IMR-90 (cell line): ENCODE results near the gene EEPD1. TPM values are rescaled to one million over a fixed set of nuclear protein-coding genes. Genes with fewer than 3 reads are reported as not detected.

Source experiments
- ATAC-seq: fragments of 200-7000 bp; cut with Tn5 transposase; 2 replicates; pipeline ENCODE4 v1.9.1; 2020; ENCODE audit warnings: low read depth, mild to moderate bottlenecking, moderate library complexity
- BruUV-seq: library from RNA; stranded (reverse); fragments of 400-500 nt; replicated peaks from 2 replicates; lab custom pipeline; 2021; lab: Mats Ljungman, UMichigan
- CTCF ChIA-PET: fragments of 300-600 bp; formaldehyde crosslinking; extraction: SDS; loops from one replicate; lab custom pipeline; 2021; ENCODE audit warnings: antibody characterized with exemption; lab: Yijun Ruan, JAX
- POLR2A ChIA-PET: fragments of 300-600 bp; sonication (Branson Sonifier 250); formaldehyde crosslinking; loops from one replicate; lab custom pipeline; 2022; ENCODE audit warnings: antibody characterized with exemption; ENCODE audit not compliant: unreplicated experiment; lab: Charles Lee
- DNase-seq: peaks from one replicate; pipeline ENCODE4 v3.0.0; 2013
- H2AFZ ChIP-seq: replicated peaks from 2 replicates; pipeline ENCODE3; 2013; ENCODE audit warnings: low read length, mild to moderate bottlenecking; ENCODE audit not compliant: poor library complexity
- H2AK5ac ChIP-seq: 2 replicates; pipeline ENCODE4 v1.6.1; 2013; ENCODE audit warnings: low read depth, low read length, inconsistent platforms
- H2AK9ac ChIP-seq: replicated peaks from 2 replicates; pipeline ENCODE3; 2013; ENCODE audit warnings: mild to moderate bottlenecking, low read depth, low read length, moderate library complexity; ENCODE audit not compliant: poor library complexity
- H2BK120ac ChIP-seq: 2 replicates; pipeline ENCODE4 v1.6.1; 2013; ENCODE audit warnings: low read depth, low read length, inconsistent platforms
- H2BK15ac ChIP-seq: 3 replicates; pipeline ENCODE4 v1.6.1; 2013; ENCODE audit warnings: low read depth, low read length, inconsistent platforms
- H2BK20ac ChIP-seq: 2 replicates; pipeline ENCODE4 v1.6.1; 2013; ENCODE audit warnings: low read depth, mild to moderate bottlenecking, inconsistent platforms, low read length, moderate library complexity
- H2BK5ac ChIP-seq: 2 replicates; pipeline ENCODE4 v1.6.1; 2013; ENCODE audit warnings: mild to moderate bottlenecking, low read depth, low read length, inconsistent platforms; ENCODE audit not compliant: poor library complexity, severe bottlenecking
- H3K14ac ChIP-seq: replicated peaks from 2 replicates; pipeline ENCODE4 v1.6.1; 2013; ENCODE audit warnings: low read depth, low read length, inconsistent platforms
- H3K18ac ChIP-seq: 2 replicates; pipeline ENCODE4 v1.6.1; 2013; ENCODE audit warnings: low read depth, low read length, control low read depth
- H3K23ac ChIP-seq: 2 replicates; pipeline ENCODE4 v1.6.1; 2013; ENCODE audit warnings: low read depth, low read length, inconsistent platforms
- H3K27ac ChIP-seq: 2 replicates; pipeline ENCODE4 v1.5.1; 2013; ENCODE audit warnings: mild to moderate bottlenecking, control low read depth, low read length; ENCODE audit not compliant: insufficient read depth
- H3K27me3 ChIP-seq: 2 replicates; pipeline ENCODE4 v1.6.1; 2013; ENCODE audit warnings: low read length; ENCODE audit not compliant: control insufficient read depth, insufficient read depth
- H3K36me3 ChIP-seq: 2 replicates; pipeline ENCODE4 v1.6.1; 2013; ENCODE audit warnings: low read length, mixed read lengths; ENCODE audit not compliant: control insufficient read depth, insufficient read depth
- H3K4ac ChIP-seq: 2 replicates; pipeline ENCODE4 v1.6.1; 2013; ENCODE audit warnings: low read depth, low read length, inconsistent platforms
- H3K4me1 ChIP-seq: 2 replicates; pipeline ENCODE4 v1.6.1; 2013; ENCODE audit warnings: low read length, mixed read lengths; ENCODE audit not compliant: control insufficient read depth, insufficient read depth
- H3K4me2 ChIP-seq: 2 replicates; pipeline ENCODE4 v1.6.1; 2013; ENCODE audit warnings: low read depth, mild to moderate bottlenecking, control low read depth, low read length, moderate library complexity
- H3K4me3 ChIP-seq: 2 replicates; pipeline ENCODE4 v1.5.1; 2013; ENCODE audit warnings: low read depth, mild to moderate bottlenecking, control low read depth, low read length, moderate library complexity; ENCODE audit not compliant: insufficient read depth
- H3K56ac ChIP-seq: 2 replicates; pipeline ENCODE4 v1.6.1; 2013; ENCODE audit warnings: low read length, inconsistent platforms; ENCODE audit not compliant: insufficient read depth; ENCODE audit errors: extremely low read depth
- H3K79me1 ChIP-seq, 2 experiments: 2 replicates each; pipeline ENCODE4 v1.6.1; 2013; ENCODE audit warnings: low read length in 2 of 2, inconsistent platforms in 1 of 2, low read depth in 1 of 2
- H3K9ac ChIP-seq: 2 replicates; pipeline ENCODE4 v1.6.1; 2013; ENCODE audit warnings: low read depth, low read length, control low read depth
- H3K9me1 ChIP-seq: 2 replicates; pipeline ENCODE4 v1.6.1; 2013; ENCODE audit warnings: low read length, inconsistent platforms; ENCODE audit not compliant: insufficient read depth
- H3K9me3 ChIP-seq: 2 replicates; pipeline ENCODE4 v1.6.1; 2013; ENCODE audit warnings: low read length; ENCODE audit not compliant: control insufficient read depth, insufficient read depth
- H4K20me1 ChIP-seq: 2 replicates; pipeline ENCODE4 v1.6.1; 2013; ENCODE audit warnings: low read length, inconsistent platforms; ENCODE audit not compliant: insufficient read depth
- H4K5ac ChIP-seq: 2 replicates; pipeline ENCODE4 v1.6.1; 2013; ENCODE audit warnings: mild to moderate bottlenecking, low read depth, low read length, control low read depth
- H4K8ac ChIP-seq, 2 experiments: 2 replicates each; pipeline ENCODE4 v1.6.1; 2013; ENCODE audit warnings: low read depth in 2 of 2, low read length in 2 of 2, control low read depth in 1 of 2, inconsistent platforms in 1 of 2
- H4K91ac ChIP-seq: 2 replicates; pipeline ENCODE4 v1.6.1; 2013; ENCODE audit warnings: low read depth, low read length, inconsistent platforms; ENCODE audit not compliant: insufficient read depth
- CEBPB ChIP-seq: IDR thresholded peaks from 2 replicates; pipeline ENCODE4 v1.6.1; 2012; ENCODE audit warnings: low read depth, low read length, improper control_type of control experiment
- CHD1 ChIP-seq: IDR thresholded peaks from 2 replicates; pipeline ENCODE4 v1.6.1; 2012; ENCODE audit warnings: low read depth, low read length, improper control_type of control experiment
- CTCF ChIP-seq: conservative IDR thresholded peaks from 2 replicates; pipeline ENCODE4 v1.5.1; 2012; ENCODE audit warnings: mild to moderate bottlenecking, low read depth, low read length, improper control_type of control experiment
- ELK1 ChIP-seq: fragments of 150-350 bp; IDR thresholded peaks from 2 replicates; pipeline ENCODE4 v1.6.1; 2016; ENCODE audit warnings: low read depth, mild to moderate bottlenecking, low read length, moderate library complexity, borderline replicate concordance
- FOS ChIP-seq: fragments of 150-350 bp; IDR thresholded peaks from 2 replicates; pipeline ENCODE4 v1.6.1; 2016; ENCODE audit warnings: low read depth, low read length
- MAFK ChIP-seq: IDR thresholded peaks from 2 replicates; pipeline ENCODE4 v1.6.1; 2012; ENCODE audit warnings: low read depth, low read length, improper control_type of control experiment
- MAZ ChIP-seq: IDR thresholded peaks from 2 replicates; pipeline ENCODE4 v1.6.1; 2012; ENCODE audit warnings: low read depth, mild to moderate bottlenecking, low read length, improper control_type of control experiment, moderate library complexity, borderline replicate concordance
- MXI1 ChIP-seq: IDR thresholded peaks from 2 replicates; pipeline ENCODE4 v1.6.1; 2012; ENCODE audit warnings: low read depth, mild to moderate bottlenecking, low read length, moderate library complexity, borderline replicate concordance
- NFE2L2 ChIP-seq: fragments of 150-350 bp; IDR thresholded peaks from 2 replicates; pipeline ENCODE4 v1.6.1; 2016; ENCODE audit warnings: low read depth, mild to moderate bottlenecking, low read length
- RAD21 ChIP-seq: IDR thresholded peaks from 2 replicates; pipeline ENCODE4 v1.6.1; 2012; ENCODE audit warnings: low read length, improper control_type of control experiment
- RCOR1 ChIP-seq: IDR thresholded peaks from 2 replicates; pipeline ENCODE4 v1.6.1; 2012; ENCODE audit warnings: mild to moderate bottlenecking, low read length, improper control_type of control experiment; ENCODE audit not compliant: insufficient replicate concordance
- RFX5 ChIP-seq: IDR thresholded peaks from 2 replicates; pipeline ENCODE4 v1.8.0; 2012; ENCODE audit warnings: low read depth, mild to moderate bottlenecking, low read length, moderate library complexity
- SMC3 ChIP-seq: fragments of 150-350 bp; IDR thresholded peaks from 2 replicates; pipeline ENCODE4 v1.6.1; 2016; ENCODE audit warnings: low read depth, mild to moderate bottlenecking, antibody characterized with exemption, low read length, moderate library complexity
- WGBS, 2 experiments: methylation state at CpG; one replicate each; pipeline versions ENCODE4 v1.1.5 to v1.1.7; 2013; ENCODE audit warnings: missing lambda C conversion rate in 2 of 2; ENCODE audit not compliant: insufficient read length in 1 of 2; ENCODE audit errors: extremely low coverage in 2 of 2; 5-methylcytosine and 5-hydroxymethylcytosine counted together
- dilution Hi-C: fragments of 300-500 bp; cut with HindIII; formaldehyde crosslinking; loops from one replicate; pipeline ENCODE4 v1.14.3; 2018; ENCODE audit warnings: low sequenced_read_pairs; ENCODE audit not compliant: unreplicated experiment
- in situ Hi-C: fragments of 300-500 bp; cut with MboI; formaldehyde crosslinking; loops from 3 replicates; pipeline ENCODE4 v1.14.3; 2019; ENCODE audit warnings: low sequenced_read_pairs, inconsistent platforms, mixed read lengths
- intact Hi-C: fragments of 100-400 bp; cut with micrococcal nuclease; formaldehyde crosslinking; loops from 2 replicates; pipeline ENCODE4 v1.10.0; 2022
- polyA plus RNA-seq, 3 experiments: library from polyadenylated mRNA; depleted of rRNA; stranded (reverse); fragments of >200 nt; gene quantifications; 2 replicates each; pipeline ENCODE4 v1.2.3, GENCODE V29; 2012; ENCODE audit warnings: low replicate concordance in 1 of 3
- total RNA-seq: library from RNA; depleted of rRNA; stranded (reverse); fragments of >200 nt; gene quantifications from 2 replicates; pipeline ENCODE4 v1.2.3, GENCODE V29; 2012

EEPD1 gene
- total and polyA plus RNA-seq, 2 of the 4 experiments (the other 2 are of a cell fraction) = 7.3 to 15.2 TPM

- Histone ChIP-seq H3K18ac (peak overlapping the region; percentile 99), H2BK20ac (peak overlapping the region; percentile 100), H3K27ac (peak overlapping the region; percentile 99), H3K14ac (peak overlapping the region; percentile 94), H3K4ac (peak overlapping the region; percentile 100), H3K36me3 (no peaks in the 10 kb centered on the region), H3K79me1 (peaks cover 33 to 74% of the 10 kb centered on the region in 2 experiments), H2BK120ac (peak overlapping the region; percentile 100), H3K9ac (peak overlapping the region; percentile 68), H4K8ac (peak overlapping the region; percentile 88 to 99), H2BK15ac (peak overlapping the region; percentile 99), H3K9me1 (peaks cover 55% of the 10 kb centered on the region), H2AFZ (peak overlapping the region; percentile 76), H4K91ac (peak overlapping the region; percentile 99), H2BK5ac (peak overlapping the region; percentile 99), H3K4me1 (peaks cover 61% of the 10 kb centered on the region), H3K9me3 (no peaks in the 10 kb centered on the region), H4K20me1 (no peaks in the 10 kb centered on the region), H3K4me2 (peak overlapping the region; percentile 18), H3K56ac (peak overlapping the region; percentile 94), H2AK5ac (peak overlapping the region; percentile 98), H3K4me3 (no peak overlapping the region), H4K5ac (peak overlapping the region; percentile 99), H3K23ac (peak overlapping the region; percentile 100), H2AK9ac (peak overlapping the region; percentile 94), H3K27me3 (no peaks in the 10 kb centered on the region)
- WGBS, 2 experiments = 8% methylated on average over 4 of the region's 10 CpGs; no CpG with 5 or more reads in 1 of the 2 experiments
- intact Hi-C loops = loop anchor here (5.0 kb wide), 2 partner anchors 50 to 75 kb away; no protein-coding TSS in a partner anchor
- in situ Hi-C loops = no loop called here
- ChIA-PET CTCF (interaction anchor here (0.9 to 1.5 kb wide), 2 partner anchors 11 to 37 kb away, joined by 4 read pairs; no protein-coding TSS in a partner anchor), POLR2A (no interaction called here)
- DNase-seq (peak; percentile 96), ATAC-seq (peak; percentile 60)
- dilution Hi-C loops = no loop called here
- no TSS peak for BruUV-seq
- TF ChIP-seq CTCF (0 out of 2 replicates have a peak, but pooled peaks have one; percentile 14), SMC3 (0 out of 2 replicates have a peak, but pooled peaks have one; percentile 8), RAD21 (peak; percentile 11; the same call in 1 of the 2 replicates), MAFK (peak; percentile 93), RFX5 (no peak), MAZ (0 out of 2 replicates have a peak, but pooled peaks have one; percentile 30), ELK1 (no peak), FOS (peak; percentile 77; the same call in 1 of the 2 replicates), CEBPB (peak; percentile 75), RCOR1 (peak; percentile 13), MXI1 (no peak), NFE2L2 (peak; percentile 97), CHD1 (no peak)
These were observed 54.6 kb downstream of the EEPD1 start for GRCh38 chr7:36207451-36208291.
